Measurements from ENCODE around the gene PRSS57. TPM values are rescaled to one million over a fixed set of nuclear protein-coding genes. Genes with fewer than 3 reads are reported as not detected.

PRSS57 gene
- polyA plus RNA-seq, 1 donor (not counting 4 experiments of a cell fraction or from before 2014, with no cell fraction given): not detected

DNA sequence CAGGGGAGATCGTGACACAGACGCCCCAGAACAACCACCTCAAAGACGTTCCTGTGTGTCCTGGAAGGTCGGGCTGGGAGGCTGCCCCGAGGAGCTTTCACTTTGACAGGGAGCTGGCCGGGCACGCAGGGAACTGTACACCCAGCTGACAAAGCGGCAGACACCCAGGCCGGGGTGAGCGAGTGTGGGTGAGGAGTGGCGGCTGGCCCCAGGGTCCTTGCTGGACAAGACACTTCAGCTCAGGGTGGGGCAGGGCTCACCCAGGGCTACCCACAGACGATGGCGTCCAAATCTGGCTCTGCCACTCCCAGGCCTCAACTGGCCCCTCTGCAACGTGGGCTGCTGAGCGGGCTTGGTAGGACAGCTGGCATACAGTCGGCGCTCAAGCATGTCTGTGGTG is 53.5 kb downstream of the PRSS57 start:
- Histone ChIP-seq H2AFZ (ENCODE audit: control insufficient read depth, low read length) (no peak overlapping the region), H3K79me2 (ENCODE audit: control insufficient read depth, insufficient read depth, low read length) (no peaks in the 10 kb centered on the region), H3K4me2 (ENCODE audit: control insufficient read depth, extremely low read depth, insufficient read depth, low read depth, low read length) (peak overlapping the region; percentile 71), H3K4me1 (ENCODE audit: control insufficient read depth, extremely low read depth, insufficient read depth, low read length) (peaks cover 4% of the 10 kb centered on the region), H3K9me3 (ENCODE audit: control insufficient read depth, low read depth, low read length) (no peaks in the 10 kb centered on the region), H3K9ac (ENCODE audit: control insufficient read depth, extremely low read depth, insufficient read depth, low read length) (no peak overlapping the region), H3K27ac (ENCODE audit: control insufficient read depth, insufficient read depth, low read length) (no peak overlapping the region), H3K27me3 (ENCODE audit: control insufficient read depth, extremely low read depth, insufficient read depth, low read length) (no peaks in the 10 kb centered on the region), H3K9me1 (ENCODE audit: control insufficient read depth, extremely low read depth, insufficient read depth, low read length) (no peaks in the 10 kb centered on the region), H3K36me3 (ENCODE audit: control insufficient read depth in 2 of 2, extremely low read depth in 1 of 2, insufficient read depth in 2 of 2, low read length in 2 of 2) (peaks cover under 1 to 11% of the 10 kb centered on the region in 2 experiments), H4K20me1 (ENCODE audit: control insufficient read depth, extremely low read depth, insufficient read depth, low read length) (peaks cover 3% of the 10 kb centered on the region), H3K4me3 (ENCODE audit: control insufficient read depth in 2 of 3, extremely low read depth in 1 of 3, insufficient read depth in 2 of 3, low read depth in 1 of 3, low read length in 3 of 3) (no peak overlapping the region)
- dilution Hi-C loops (cut with MboI; ENCODE audit: extremely low pct_ligation_motif_present, low sequenced_read_pairs): no loop called here
- TF ChIP-seq, protein P1, sequence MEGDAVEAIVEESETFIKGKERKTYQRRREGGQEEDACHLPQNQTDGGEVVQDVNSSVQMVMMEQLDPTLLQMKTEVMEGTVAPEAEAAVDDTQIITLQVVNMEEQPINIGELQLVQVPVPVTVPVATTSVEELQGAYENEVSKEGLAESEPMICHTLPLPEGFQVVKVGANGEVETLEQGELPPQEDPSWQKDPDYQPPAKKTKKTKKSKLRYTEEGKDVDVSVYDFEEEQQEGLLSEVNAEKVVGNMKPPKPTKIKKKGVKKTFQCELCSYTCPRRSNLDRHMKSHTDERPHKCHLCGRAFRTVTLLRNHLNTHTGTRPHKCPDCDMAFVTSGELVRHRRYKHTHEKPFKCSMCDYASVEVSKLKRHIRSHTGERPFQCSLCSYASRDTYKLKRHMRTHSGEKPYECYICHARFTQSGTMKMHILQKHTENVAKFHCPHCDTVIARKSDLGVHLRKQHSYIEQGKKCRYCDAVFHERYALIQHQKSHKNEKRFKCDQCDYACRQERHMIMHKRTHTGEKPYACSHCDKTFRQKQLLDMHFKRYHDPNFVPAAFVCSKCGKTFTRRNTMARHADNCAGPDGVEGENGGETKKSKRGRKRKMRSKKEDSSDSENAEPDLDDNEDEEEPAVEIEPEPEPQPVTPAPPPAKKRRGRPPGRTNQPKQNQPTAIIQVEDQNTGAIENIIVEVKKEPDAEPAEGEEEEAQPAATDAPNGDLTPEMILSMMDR (optimal IDR thresholded peaks at IDR 0.05 in 1 of 3, IDR thresholded peaks at IDR 0.05 in 1 of 3, conservative IDR thresholded peaks at IDR 0.05 in 1 of 3; ENCODE audit: extremely low read depth in 1 of 3, insufficient read depth in 2 of 3, low read length in 3 of 3): no peak
- TF ChIP-seq EZH2 (IDR thresholded peaks at IDR 0.05; ENCODE audit: low read length): no peak
- FAIRE-seq (no peak), DNase-seq (ENCODE audit: low read depth, low spot score) (no peak)

- DNase-seq (ENCODE audit: low read depth, low spot score) (no peak), FAIRE-seq (no peak)
- H3K4me1 ChIP-seq (ENCODE audit: control insufficient read depth, extremely low read depth, insufficient read depth, low read length): peaks cover 4% of the 10 kb centered on the region
- H2AFZ ChIP-seq (ENCODE audit: control insufficient read depth, low read length): no peak overlapping the region
- no peaks in the 10 kb centered on the region for H3K27me3 ChIP-seq (ENCODE audit: control insufficient read depth, extremely low read depth, insufficient read depth, low read length)
- dilution Hi-C loops (cut with MboI; ENCODE audit: extremely low pct_ligation_motif_present, low sequenced_read_pairs): no loop called here
- H3K27ac ChIP-seq (ENCODE audit: control insufficient read depth, insufficient read depth, low read length): no peak overlapping the region
- H3K79me2 ChIP-seq (ENCODE audit: control insufficient read depth, insufficient read depth, low read length): no peaks in the 10 kb centered on the region
- no peak overlapping the region for H3K4me3 ChIP-seq (ENCODE audit: control insufficient read depth in 2 of 3, extremely low read depth in 1 of 3, insufficient read depth in 2 of 3, low read depth in 1 of 3, low read length in 3 of 3)
- TF ChIP-seq, protein P1 (optimal IDR thresholded peaks at IDR 0.05 in 1 of 3, IDR thresholded peaks at IDR 0.05 in 1 of 3, conservative IDR thresholded peaks at IDR 0.05 in 1 of 3; ENCODE audit: extremely low read depth in 1 of 3, insufficient read depth in 2 of 3, low read length in 3 of 3): no peak
- TF ChIP-seq EZH2 (IDR thresholded peaks at IDR 0.05; ENCODE audit: low read length): no peak
- no peak overlapping the region for H3K9ac ChIP-seq (ENCODE audit: control insufficient read depth, extremely low read depth, insufficient read depth, low read length)
- no peaks in the 10 kb centered on the region for H3K9me1 ChIP-seq (ENCODE audit: control insufficient read depth, extremely low read depth, insufficient read depth, low read length)
- peaks cover 3% of the 10 kb centered on the region for H4K20me1 ChIP-seq (ENCODE audit: control insufficient read depth, extremely low read depth, insufficient read depth, low read length)
- H3K36me3 ChIP-seq (ENCODE audit: control insufficient read depth in 2 of 2, extremely low read depth in 1 of 2, insufficient read depth in 2 of 2, low read length in 2 of 2): peaks cover 0 to 6% of the 10 kb centered on the region in 2 experiments
- H3K4me2 ChIP-seq (ENCODE audit: control insufficient read depth, extremely low read depth, insufficient read depth, low read depth, low read length): no peak overlapping the region
- no peaks in the 10 kb centered on the region for H3K9me3 ChIP-seq (ENCODE audit: control insufficient read depth, low read depth, low read length)
These were observed 54.6 kb downstream of the PRSS57 start for GRCh38 chr19:640606-641189.

Data from keratinocyte (primary cell).